Muscle of back (tissue), 11 donors: ENCODE measurements around the gene ARHGAP31. TPM values are rescaled to one million over a fixed set of nuclear protein-coding genes. Genes with fewer than 3 reads are reported as not detected.
"Not testable (repeated sequence)": the region's sequence is repeated elsewhere in the genome, so short reads cannot be mapped to it uniquely, and the experiment has no call there.

Experiments used
- DNase-seq, 3 donors: peaks; one replicate each; pipeline versions ENCODE4 v3.0.0 to v3.0.0-alpha.2; 2013
- polyA plus RNA-seq, 10 donors: library from polyadenylated mRNA; unstranded; fragments of 120-200 nt; gene quantifications; one replicate each; pipeline ENCODE4 v1.2.1, GENCODE V29; 2013; ENCODE audit not compliant: insufficient read length in 10 of 10

Gene ARHGAP31
- polyA plus RNA-seq, 10 donors = 10.3 to 21.1 (median 12.8) TPM

DNA sequence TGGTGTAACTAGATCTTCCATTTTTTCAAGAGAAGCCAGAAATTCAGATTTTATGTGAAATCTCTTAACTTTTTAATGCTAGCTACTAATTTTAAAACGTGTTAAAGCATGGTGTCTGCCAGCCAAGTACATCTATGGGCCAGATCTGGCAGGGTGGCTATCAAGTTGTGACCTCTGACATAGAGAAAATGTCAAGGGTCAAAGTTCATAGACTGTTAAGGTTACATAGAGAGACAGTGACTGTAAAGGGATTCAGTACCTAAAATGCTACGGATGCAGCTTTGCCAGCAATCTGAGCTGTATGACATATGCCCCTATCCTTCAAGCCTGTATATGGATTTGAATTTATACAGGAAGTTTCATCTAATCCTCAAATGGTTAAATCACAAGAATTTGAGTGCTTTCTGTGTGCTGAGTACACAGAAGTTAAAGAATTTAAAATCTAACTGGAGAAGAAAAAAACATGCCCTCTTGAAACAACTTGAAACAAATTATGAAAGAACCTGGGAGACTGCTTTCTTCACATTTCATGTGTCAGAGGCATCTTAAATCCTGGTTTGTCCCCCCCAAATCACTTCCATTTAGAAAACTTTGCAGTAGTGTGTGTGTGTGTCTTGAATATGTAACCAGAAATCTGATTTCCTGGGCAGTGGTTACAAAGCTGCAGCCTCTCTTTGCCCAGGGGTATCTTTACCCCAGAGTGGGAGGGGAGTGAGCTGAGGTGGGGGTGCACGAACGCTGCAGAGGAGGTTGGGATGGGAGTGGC, 895 bp upstream of the ARHGAP31 start:
- peak in 1 of 3 donors; percentile 83 for DNase-seq

DNA sequence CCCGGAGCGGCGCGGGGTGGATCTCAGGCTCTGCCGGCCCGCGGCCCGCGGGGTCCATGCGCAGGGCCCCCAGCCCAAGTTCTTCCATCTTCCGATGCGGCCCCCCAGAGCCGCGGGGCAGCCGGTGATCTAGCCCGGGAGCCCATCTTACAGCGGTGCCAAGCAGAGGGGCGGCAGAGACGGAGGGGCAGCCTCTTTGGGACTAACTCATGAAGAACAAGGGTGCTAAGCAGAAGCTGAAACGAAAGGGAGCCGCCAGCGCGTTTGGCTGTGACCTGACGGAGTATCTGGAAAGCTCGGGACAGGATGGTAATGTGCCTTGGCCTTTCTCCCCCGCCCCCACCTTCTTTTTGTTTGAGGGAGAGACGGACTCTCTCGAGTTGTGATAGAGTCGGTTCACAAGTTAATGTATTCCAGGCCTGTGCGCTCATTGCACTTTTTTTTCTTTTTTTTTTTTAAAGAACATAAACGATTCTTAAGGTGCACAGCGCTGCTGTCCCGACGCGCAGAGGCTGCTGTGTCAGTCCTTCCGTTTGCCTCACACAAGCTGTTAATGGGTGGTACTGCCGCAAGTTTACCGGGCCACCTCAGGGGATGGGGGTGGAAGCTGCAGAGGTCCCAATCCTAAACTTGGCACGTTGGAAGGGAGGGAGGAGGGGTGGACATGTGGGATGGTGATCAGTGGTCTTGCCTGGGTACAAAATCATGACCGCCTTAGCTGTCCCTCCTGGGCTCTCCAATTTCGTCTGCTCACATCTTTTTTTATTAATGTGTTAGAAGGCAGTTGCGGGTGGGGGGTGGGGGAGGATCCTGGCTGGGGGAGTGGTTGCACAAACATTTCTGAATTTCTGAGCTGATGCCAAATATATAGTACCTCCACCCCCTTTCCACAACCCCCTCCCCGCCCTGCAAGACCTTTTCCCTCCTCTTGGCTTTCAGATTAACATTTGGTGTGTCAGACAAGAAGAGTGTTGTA, 801 bp downstream of the ARHGAP31 start:
- peak; percentile 59 to 88 (median 73) for DNase-seq

DNA sequence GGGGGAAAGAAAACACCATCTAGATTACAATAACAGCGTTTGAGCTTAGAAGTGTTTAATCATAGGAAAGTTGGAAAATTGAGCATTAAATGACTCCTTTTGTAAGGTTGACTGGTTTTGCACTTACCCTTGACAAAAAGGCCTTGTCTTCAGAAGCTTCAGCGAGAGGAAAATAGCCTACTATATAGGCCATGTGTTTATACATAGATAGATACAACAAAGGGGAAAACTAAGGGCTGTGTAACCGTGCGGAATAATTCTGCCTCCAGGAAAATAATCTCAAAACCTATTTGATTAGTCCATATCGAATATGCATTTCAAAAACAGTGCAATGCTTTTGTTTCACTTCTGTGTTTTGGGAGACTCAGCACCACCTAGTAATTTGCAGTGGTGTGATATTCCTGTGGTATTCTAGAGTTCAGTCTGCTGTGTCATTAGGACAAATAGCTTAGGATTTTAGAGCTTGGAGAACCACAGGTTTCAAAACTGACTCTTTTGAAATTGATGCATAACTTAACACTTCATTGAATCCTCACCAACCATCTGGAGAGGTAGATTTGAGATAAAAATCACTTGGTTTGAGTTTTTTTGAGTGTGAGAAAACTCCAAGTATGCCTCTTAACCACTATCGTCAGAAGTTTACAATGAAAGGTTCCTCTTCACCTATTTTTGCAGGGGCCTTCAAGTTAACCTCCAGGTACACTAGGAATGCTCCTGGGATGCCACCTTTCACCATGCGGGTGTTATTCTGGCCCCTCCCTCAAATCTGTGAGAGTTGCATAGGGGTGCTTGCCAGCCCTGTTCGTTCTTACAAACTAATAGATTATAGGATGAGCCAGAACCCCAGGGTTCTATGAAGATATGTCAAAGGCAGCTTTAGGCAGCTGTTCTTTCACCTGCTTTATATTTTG, 1.9 kb downstream of the ARHGAP31 start:
- DNase-seq = peak in 1 of 3 donors; percentile 48

DNA sequence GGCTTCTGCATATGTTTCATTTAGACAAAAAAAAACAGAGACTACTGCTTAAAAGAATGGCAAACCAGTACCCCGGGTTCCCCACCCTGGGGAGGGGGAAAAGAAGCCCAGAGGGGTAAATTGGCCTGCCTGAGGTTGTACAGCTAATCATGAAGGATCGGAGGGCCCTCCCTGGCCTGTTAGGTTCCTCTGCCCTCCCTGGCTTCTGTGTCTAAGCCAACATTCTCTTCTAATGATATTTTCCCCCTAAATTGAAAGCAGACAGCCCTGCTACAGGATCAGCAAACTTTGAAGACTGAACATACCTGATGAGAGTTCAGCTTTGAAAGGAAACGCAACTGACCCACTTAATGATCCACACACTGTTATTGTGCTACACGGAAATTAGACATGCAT, 2.5 kb downstream of the ARHGAP31 start:
- no peak for DNase-seq

DNA sequence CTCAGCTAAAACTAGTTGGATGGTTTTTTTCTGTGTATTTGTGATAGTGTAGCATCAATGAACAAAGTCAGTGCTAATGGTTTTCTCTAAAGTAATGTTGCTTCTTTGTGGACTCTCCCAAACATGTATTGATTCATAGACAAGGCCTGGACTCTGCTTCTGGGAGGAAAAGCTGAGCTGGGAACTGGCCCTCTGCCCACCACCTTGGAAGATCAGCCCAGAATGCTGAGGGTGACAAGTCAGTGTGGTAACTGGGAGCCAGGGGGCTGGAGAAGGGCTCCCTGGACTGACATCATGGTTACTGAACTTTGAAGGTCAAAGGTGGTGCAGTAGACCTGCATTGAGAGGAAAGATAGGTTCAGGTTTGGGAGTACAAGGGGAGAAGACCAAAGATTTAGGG, 3.0 kb downstream of the ARHGAP31 start:
- DNase-seq = peak in 1 of 3 donors; percentile 46

DNA sequence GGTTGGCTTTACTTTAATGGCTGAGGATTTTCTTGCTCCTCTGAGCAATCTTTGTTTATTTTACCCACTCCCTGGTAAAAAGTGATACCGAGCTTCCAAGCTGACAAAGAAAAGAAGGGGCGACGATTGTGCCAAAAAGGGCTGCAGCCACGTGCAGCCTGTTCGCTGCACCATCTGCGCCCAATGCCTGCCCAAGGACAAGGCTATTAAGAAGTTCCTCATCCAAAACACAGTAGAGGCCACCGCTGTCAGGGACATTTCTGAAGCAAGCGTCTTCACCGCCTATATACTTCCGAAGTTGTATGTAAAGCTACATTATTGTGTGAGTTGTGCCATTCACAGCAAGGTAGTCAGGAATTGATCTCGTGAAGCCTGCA, 4.4 kb downstream of the ARHGAP31 start:
- DNase-seq = no peak

DNA sequence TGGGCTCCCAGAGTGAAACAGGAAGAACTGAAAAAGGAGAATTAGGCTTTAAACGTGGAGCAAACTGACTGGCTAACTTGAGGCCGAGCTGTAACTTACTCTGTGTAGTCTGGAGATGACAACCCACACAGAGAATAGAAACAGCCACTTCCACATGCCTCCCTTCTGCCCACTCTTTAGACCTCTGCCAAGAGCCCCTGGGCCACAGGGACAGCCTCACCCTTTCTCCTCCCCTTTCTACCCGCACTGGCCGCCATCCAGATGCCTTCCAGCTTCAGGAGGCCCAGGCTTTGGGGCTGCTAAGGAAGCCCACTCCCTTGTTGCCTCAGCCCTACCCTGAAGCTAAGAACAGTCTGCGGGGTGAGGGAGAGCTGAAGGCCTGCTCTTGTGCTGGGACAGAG, 6.8 kb downstream of the ARHGAP31 start:
- peak in 1 of 3 donors; percentile 17 for DNase-seq

DNA sequence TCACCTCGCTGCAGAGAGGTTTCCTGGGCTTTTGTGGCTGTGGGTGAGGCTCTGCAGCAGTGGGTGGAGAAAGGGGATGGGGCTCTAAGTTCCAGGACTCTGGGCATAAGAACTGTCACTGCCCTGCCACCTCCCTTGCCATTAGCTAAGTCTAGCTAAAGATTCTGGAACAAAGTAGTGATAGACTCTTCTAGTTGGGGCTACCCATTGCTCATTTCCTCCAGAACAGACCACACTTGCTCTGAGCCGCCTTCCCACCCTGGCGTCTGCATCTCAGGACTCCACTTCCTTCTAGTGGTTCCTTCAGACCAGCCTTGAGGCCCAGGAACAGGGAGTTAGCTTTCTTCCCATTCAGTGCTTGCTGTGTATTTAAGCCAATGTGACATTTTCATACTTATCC, 7.5 kb downstream of the ARHGAP31 start:
- no peak for DNase-seq

DNA sequence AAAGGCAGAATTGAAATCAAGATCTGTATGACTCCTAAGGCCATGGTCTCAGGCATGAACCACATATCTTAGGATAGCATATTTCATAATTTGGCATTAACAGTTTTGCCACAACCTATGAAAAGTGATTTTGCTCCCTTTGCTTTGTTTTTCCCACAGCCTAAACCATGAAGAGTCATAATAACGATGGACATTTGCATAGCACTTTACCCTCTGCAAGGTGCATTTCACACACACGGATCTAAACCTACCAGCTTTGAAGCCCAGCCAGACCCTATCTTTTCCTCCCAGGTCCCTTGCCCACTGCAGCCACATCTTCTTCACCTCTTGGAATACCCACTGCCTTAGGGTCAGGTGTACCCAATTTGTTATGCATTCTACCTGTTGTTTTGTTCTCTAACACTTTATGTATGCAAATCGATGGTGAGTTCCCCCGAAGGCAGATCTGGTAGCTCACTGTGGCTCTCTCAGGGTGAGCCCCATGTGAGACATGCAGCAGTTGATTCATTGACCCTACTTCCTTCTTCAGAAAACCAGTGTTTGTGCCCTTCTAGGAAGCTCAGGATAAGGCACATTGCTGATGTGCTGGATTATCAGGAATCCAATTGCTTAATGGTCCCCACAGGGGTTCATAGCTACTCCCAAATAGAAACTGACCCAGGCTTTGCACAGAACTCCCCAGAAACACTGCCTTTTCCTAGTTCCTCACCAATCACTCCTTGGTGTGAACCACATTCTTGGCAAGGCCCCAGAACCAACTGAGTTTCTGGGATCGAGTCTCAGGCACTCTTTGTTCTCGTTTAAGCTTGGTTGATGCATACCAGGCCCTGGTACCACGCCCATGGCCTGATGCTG, 8.7 kb downstream of the ARHGAP31 start:
- DNase-seq = no peak

DNA sequence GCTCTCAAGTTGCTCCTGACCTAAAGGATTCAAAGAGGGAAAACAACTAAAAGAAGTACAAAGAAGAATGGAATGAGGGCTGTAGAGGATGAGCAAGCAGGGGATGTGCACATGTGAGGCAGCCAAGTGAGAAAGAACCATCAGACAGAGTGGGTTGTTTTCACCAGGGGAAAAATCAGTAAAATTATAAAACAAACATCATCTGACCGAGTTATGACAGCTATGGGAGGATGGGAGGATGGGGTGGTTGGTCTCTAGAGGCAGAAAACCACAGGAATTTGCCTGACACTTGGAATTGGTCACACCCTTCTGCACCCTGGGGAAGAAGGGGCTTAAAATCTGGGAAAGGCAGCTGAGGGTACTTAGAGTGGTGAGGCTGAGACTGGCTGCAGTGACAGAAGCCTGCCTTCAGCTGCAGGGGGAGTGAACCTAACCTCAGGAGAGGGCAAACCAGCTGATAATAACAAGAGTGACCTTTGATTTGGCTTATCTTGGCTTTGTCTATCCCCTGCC, 10.1 kb downstream of the ARHGAP31 start:
- DNase-seq = peak in 1 of 3 donors; percentile 77

DNA sequence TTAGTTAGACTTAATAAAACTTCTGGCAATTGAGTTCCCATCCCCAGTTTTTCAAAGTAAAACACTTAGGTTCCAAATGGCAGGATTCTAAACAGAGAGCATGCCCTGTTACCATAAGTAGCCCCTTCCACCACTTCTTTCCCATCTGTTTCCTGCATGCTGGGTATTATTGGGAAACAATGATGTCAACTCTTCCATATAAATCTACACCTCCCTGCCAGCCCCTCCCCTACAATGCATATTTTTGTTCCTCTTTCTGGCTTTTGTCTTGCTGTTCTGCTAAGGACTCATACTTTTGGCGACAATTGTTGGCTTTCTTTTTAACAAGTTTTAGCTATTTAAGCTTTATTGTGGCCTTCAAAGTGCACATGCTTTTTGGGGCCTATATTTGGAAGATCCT, 11.1 kb downstream of the ARHGAP31 start:
- DNase-seq = peak in 2 of 3 donors; percentile 46 to 64

DNA sequence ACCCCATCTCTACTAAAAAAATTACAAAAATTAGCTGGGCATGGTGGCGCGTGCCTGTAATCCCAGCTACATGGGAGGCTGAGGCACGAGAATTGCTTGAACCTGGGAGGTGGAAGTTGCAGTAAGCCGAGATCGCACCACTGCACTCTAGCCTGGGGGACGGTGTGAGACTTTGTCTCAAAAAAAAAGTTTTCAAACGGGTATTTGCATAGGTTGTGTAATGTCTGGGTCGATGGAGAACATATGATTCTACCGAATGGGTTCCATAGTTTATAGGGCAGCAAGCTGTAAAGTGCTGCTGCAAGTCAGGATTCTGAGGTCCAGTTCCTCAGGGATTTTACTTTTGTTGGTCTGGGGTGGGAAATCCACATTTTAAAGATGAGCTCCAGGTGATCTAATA, 12.2 kb downstream of the ARHGAP31 start:
- not testable (repeated sequence) for DNase-seq

DNA sequence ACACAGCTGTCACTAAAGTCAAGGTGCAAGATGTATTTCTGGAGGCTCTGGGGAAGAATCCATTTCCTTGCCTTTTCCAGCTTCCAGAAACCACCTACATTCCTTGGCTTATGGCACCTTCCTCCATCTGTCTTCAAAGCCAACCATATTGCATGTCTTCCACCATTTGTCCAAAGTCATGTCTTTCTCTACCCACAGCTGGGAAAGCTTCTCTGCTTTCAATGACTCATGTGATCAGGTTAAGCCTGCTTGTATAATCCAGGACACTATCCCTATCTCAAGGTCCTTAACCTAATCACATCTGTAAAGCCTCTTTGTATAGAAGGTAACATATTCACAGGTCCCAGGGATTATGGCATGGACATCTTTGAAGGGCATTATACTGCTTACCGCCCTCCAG, 14.2 kb downstream of the ARHGAP31 start:
- DNase-seq = no peak

DNA sequence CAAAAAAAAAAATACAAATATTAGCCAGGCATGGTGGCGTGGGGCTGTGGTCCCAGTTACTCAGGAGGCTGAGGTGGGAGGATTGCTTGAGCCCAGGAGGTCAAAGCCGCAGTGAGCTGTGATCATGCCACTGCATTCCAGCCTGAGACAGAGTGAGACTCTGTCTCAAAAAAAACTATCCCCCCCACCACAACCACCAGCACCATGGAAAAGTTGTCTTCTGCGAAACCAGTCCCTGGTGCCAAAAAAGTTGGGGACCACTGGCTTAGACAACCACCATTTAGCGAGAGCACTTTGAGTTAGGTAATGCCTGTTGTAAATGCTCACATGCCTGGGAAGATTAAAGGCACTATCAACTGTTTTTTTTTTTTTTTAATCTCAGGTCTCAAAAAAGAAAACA, 15.4 kb downstream of the ARHGAP31 start:
- no peak for DNase-seq

DNA sequence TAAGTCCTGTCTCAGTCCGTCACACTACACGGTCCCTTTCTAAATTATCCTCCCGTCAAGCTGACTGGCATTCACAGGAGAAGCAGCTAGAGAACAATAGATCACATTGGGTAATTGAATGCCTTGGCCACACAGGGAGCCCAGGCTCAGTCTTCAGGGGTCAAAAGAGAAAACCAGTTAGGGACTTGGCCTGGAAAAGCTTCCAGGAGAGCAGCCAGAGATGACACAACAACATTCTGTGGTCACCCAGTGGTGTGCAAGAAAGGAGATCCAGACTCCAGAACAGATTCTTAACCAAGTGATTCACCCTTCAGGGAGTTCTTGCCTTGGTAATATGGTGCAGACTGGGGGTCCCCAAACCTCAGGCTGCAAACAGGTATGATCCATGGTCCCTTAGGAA, 15.9 kb downstream of the ARHGAP31 start:
- peak in 1 of 3 donors; percentile 95 for DNase-seq

DNA sequence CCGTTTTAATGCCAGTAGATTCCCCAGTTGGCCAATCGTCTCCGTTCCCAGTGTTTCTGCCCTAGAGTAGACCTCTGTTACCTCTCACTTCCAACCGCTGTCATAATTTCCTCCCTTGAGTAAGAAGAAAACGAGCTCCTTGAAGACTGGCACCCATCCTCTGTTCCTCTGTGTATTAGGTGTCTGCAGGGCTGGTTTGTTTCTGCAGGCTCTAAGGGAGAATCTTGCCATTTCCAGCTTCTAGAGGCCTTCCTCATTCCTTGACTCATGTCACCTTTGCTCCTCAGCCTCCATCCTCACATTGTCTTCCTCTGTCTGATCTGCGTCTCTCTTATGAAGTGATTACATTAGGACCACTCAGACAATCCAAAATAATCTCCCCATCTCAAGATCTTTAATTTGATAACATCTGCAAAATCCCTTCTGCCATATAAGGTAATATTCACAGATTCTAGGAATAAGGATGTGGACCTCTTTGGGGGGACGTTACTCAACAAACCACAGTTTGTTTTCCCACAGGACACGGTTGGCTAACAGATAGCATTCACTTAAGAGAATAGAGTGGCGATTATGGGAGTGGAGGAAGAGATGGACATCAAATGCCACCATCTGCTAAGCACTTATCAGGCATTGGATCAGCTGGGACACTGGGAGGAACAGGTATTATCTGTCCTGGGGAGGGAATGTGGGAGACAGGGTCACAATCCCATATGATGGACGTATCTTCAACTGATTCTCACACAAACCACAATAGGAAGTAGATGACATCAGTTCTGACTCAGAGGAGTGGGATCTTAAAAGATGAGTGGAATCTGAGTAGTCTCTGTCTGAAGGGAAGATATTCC, 17.1 kb downstream of the ARHGAP31 start:
- DNase-seq = peak in 1 of 3 donors; percentile 78

DNA sequence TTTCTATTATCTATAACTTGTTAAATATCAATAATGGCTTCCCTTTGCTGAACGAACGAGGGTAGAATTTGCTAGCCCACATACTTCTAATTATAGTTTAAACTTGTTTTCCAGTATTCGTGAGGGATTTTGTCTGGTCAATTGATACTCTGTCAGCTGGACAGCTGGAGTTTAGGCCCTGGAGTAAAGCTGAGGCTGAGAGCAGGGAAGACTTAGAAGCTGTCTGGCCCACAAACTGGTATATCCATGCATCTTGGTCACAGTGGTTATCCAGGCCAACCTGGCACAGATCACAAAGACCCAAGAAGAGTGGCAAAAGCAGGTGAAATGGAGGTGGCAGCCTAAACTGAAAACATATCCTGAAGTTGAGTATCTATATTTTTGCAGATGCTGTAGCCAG, 19.3 kb downstream of the ARHGAP31 start:
- no peak for DNase-seq

DNA sequence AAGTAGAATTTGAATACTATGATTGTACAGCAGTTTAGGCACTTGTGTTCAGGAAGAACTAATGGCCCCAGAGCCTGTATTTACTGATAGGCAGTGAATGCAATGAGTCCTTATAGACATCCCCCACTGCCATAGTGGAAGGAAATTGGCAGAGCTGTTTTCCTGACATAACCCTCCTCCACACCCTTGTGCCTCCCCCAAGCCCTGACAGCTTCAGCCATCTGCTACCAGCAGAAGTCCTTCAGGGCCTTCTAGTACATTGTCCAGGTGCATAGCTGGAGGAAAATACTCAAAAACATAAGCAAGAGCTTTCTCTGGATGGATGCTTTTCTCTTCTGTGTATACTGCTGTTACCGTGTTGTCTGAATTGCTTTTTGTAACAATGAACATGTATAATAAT, 20.6 kb downstream of the ARHGAP31 start:
- no peak for DNase-seq

DNA sequence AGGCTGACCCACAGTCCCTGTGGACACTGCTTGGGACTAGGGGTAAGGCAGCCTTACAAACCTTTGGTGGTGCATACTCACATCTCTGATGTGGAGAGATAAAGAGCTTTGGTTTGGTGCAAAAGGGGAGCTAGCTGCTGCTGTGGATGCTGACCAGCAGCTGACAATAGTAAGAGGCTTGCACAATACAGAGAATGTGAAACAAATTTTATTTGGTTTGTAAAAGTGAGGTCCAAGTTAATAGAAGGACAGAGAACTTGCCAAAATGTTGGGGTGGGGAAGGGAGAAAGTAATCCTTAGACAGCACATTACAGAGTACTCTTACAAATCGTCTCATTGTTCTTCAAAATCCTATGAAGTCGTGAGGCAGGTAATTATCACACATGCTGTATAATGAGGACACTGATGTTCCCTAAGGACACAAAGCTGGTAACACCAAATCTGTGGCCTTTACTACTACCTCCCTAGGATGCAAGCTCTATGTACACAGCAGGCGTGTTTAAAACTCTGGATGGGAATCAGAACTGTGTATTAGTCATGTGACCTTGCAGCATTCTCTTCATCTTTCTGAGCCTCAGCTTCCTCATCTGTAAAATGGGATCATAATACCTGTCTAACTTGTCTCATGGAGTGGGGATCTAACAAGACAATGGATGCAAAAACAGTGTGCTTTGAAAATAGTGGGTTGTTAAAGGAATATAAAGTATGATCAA, 21.6 kb downstream of the ARHGAP31 start:
- peak in 1 of 3 donors; percentile 24 for DNase-seq
